B cell (primary cell): Measurements from ENCODE around the gene RNF126. TPM values are rescaled to one million over a fixed set of nuclear protein-coding genes. Genes with fewer than 3 reads are reported as not detected.

Experiments
- ATAC-seq: fragments of 200-7000 bp; cut with Tn5 transposase; one replicate; pipeline ENCODE4 v1.10.0; 2021; ENCODE audit warnings: low read depth, mild to moderate bottlenecking, moderate number of reproducible peaks, moderate library complexity
- CTCF ChIA-PET: fragments of 350-600 bp; sonication (Branson Sonifier 250); formaldehyde crosslinking; loops from one replicate; lab custom pipeline; 2021; ENCODE audit warnings: antibody characterized with exemption, inconsistent platforms; lab: Charles Lee
- POLR2A ChIA-PET: fragments of 350-600 bp; sonication (Branson Sonifier 250); formaldehyde crosslinking; loops from one replicate; lab custom pipeline; 2021; ENCODE audit warnings: antibody characterized with exemption; lab: Charles Lee
- DNase-seq: peaks from one replicate; pipeline ENCODE4 v3.0.0; 2013
- H2AFZ ChIP-seq: 2 replicates; pipeline ENCODE4 v1.6.1; 2012; ENCODE audit warnings: mild to moderate bottlenecking, low read depth, low read length; ENCODE audit not compliant: insufficient read depth, poor library complexity, severe bottlenecking
- H3K27ac ChIP-seq, 2 donors: 1 replicate in 1 of 2; 2 replicates in 1 of 2; pipeline ENCODE4 v1.5.1; 2012 to 2013; ENCODE audit warnings: low read length in 2 of 2, mild to moderate bottlenecking in 2 of 2, moderate library complexity in 1 of 2
- H3K27me3 ChIP-seq, 4 experiments: fragments of 200-600 bp in 1 of 4; sonication (generic) in 1 of 4; replicated peaks in 1 of 4; 1 replicate in 2 of 4; 2 replicates in 2 of 4; pipeline versions ENCODE4 v1.6.1 to v1.7.0; 2013 to 2016; ENCODE audit warnings: low read length in 3 of 4, mild to moderate bottlenecking in 2 of 4, mixed read lengths in 1 of 4, moderate library complexity in 1 of 4; ENCODE audit not compliant: insufficient read depth in 4 of 4, control insufficient read depth in 3 of 4; ENCODE audit errors: control extremely low read depth in 1 of 4
- H3K36me3 ChIP-seq, 2 experiments: replicated peaks in 1 of 2; 1 replicate in 1 of 2; 2 replicates in 1 of 2; pipeline versions ENCODE4 v1.6.1 to v1.7.1; 2013; ENCODE audit warnings: low read length in 1 of 2; ENCODE audit not compliant: insufficient read depth in 2 of 2, control insufficient read depth in 1 of 2; ENCODE audit errors: control extremely low read depth in 1 of 2, extremely low read depth in 1 of 2
- H3K4me1 ChIP-seq, 2 donors: fragments of 200-600 bp in 1 of 2; sonication (generic) in 1 of 2; 1 replicate in 1 of 2; 2 replicates in 1 of 2; pipeline versions ENCODE4 v1.5.1 to v1.6.1; 2013 to 2017; ENCODE audit warnings: low read length in 2 of 2; ENCODE audit not compliant: control insufficient read depth in 2 of 2, insufficient read depth in 2 of 2
- H3K4me2 ChIP-seq: replicated peaks from 2 replicates; pipeline ENCODE3; 2012; ENCODE audit warnings: mild to moderate bottlenecking, low read depth, low read length; ENCODE audit not compliant: poor library complexity, severe bottlenecking
- H3K4me3 ChIP-seq, 5 experiments: fragments of 200-600 bp in 1 of 5; sonication (generic) in 1 of 5; 1 replicate in 3 of 5; 2 replicates in 2 of 5; pipeline versions ENCODE4 v1.5.1 to v1.7.0; 2011 to 2016; ENCODE audit warnings: low read length in 4 of 5, mild to moderate bottlenecking in 4 of 5, low read depth in 2 of 5, control low read depth in 1 of 5, moderate library complexity in 1 of 5; ENCODE audit not compliant: insufficient read depth in 1 of 5; ENCODE audit errors: control extremely low read depth in 1 of 5, extremely low read depth in 1 of 5
- H3K79me2 ChIP-seq: fragments of 200-600 bp; sonication (generic); one replicate; pipeline ENCODE4 v1.6.0; 2016; ENCODE audit warnings: low read length; ENCODE audit not compliant: control insufficient read depth, insufficient read depth
- H3K9ac ChIP-seq: fragments of 200-600 bp; sonication (generic); 2 replicates; pipeline ENCODE4 v1.6.1; 2017; ENCODE audit warnings: mild to moderate bottlenecking, low read length, moderate library complexity
- H3K9me3 ChIP-seq, 3 donors: one replicate each; pipeline versions ENCODE4 v1.6.1 to v1.7.1; 2013; ENCODE audit warnings: low read length in 2 of 3; ENCODE audit not compliant: control insufficient read depth in 2 of 3, insufficient read depth in 1 of 3; ENCODE audit errors: control extremely low read depth in 1 of 3
- H4K20me1 ChIP-seq: 2 replicates; pipeline ENCODE4 v1.6.0; 2012; ENCODE audit warnings: mild to moderate bottlenecking, low read length; ENCODE audit not compliant: insufficient read depth, control insufficient read depth, poor library complexity, severe bottlenecking
- H3K27ac Mint-ChIP-seq: one replicate; pipeline ENCODE4 v1.8.0; 2021; ENCODE audit warnings: mixed read lengths
- H3K27me3 Mint-ChIP-seq: one replicate; pipeline ENCODE4 v1.8.0; 2021; ENCODE audit warnings: mixed read lengths
- H3K4me1 Mint-ChIP-seq: one replicate; pipeline ENCODE4 v1.8.0; 2021; ENCODE audit warnings: mixed read lengths
- H3K4me3 Mint-ChIP-seq: one replicate; pipeline ENCODE4 v1.8.0; 2021; ENCODE audit warnings: mixed read lengths
- H3K9me3 Mint-ChIP-seq: one replicate; pipeline ENCODE4 v1.8.0; 2022; ENCODE audit warnings: mixed read lengths; ENCODE audit not compliant: insufficient read depth
- CTCF ChIP-seq: fragments of 200-600 bp; IDR thresholded peaks from one replicate; pipeline ENCODE4 v1.8.0; 2022; ENCODE audit warnings: antibody characterized with exemption, mild to moderate bottlenecking
- EZH2 ChIP-seq: IDR thresholded peaks from 2 replicates; pipeline ENCODE4 v1.6.1; 2012; ENCODE audit warnings: borderline replicate concordance, low read depth, mild to moderate bottlenecking, moderate library complexity, low read length; ENCODE audit not compliant: insufficient read depth, poor library complexity, severe bottlenecking
- WGBS: methylation state at CpG from one replicate; pipeline ENCODE4 v1.1.5; 2013; ENCODE audit warnings: missing lambda C conversion rate; ENCODE audit not compliant: insufficient coverage; 5-methylcytosine and 5-hydroxymethylcytosine counted together
- intact Hi-C: fragments of 100-400 bp; cut with micrococcal nuclease; formaldehyde crosslinking; loops from one replicate; pipeline ENCODE4 v1.10.0; 2022
- polyA plus RNA-seq: library from polyadenylated mRNA; depleted of rRNA; stranded (reverse); fragments of >200 nt; gene quantifications from 2 replicates; pipeline ENCODE4 v1.2.3, GENCODE V29; 2012
- total RNA-seq, 2 donors: library from RNA; stranded (reverse); fragments of 120-200 nt in 1 of 2; gene quantifications; 1 replicate in 1 of 2; 2 replicates in 1 of 2; pipeline versions ENCODE4 v1.2.3 to v1.2.4, GENCODE V29; 2013 to 2022

The RNF126 gene
- total and polyA plus RNA-seq, 2 donors (not counting 1 experiment from before 2014, with no cell fraction given), result 74.3 to 118 TPM

GRCh38 chr19:679418-680286 is 16.6 kb upstream of the RNF126 start:
- intact Hi-C loops, result loop anchor here (1.0 kb wide), 3 partner anchors 16 to 107 kb away; partner anchors contain the start of genes BSG, POLRMT and RNF126
- Histone ChIP-seq H3K4me2 (peak overlapping the region; percentile 98), H3K4me1 (peaks cover 13 to 26% of the 10 kb centered on the region in 2 donors), H3K9me3 (peaks cover 0 to 30% (median 0%) of the 10 kb centered on the region in 3 donors), H3K27me3 (peaks cover 0 to 28% (median 7%) of the 10 kb centered on the region in 4 experiments), H3K9ac (peak overlapping the region; percentile 71), H4K20me1 (peaks cover 19% of the 10 kb centered on the region), H3K27ac (peak overlapping the region in 1 of 2 donors; percentile 49), H2AFZ (peak overlapping the region; percentile 71), H3K79me2 (no peaks in the 10 kb centered on the region), H3K4me3 (peak overlapping the region in 4 of 5 experiments; percentile 45 to 72 (median 56)), H3K36me3 (no peaks in the 10 kb centered on the region)
- no peak overlapping the region for H3K27ac Mint-ChIP-seq
- WGBS, result 5% methylated on average over 57 of the region's 69 CpGs
- ATAC-seq, result no peak
- no peaks in the 10 kb centered on the region for H3K9me3 Mint-ChIP-seq
- H3K4me3 Mint-ChIP-seq, result peak overlapping the region; percentile 96
- H3K27me3 Mint-ChIP-seq, result peaks cover 8% of the 10 kb centered on the region
- DNase-seq, result peak; percentile 68
- ChIA-PET POLR2A (interaction anchor here (0.5 to 0.8 kb wide), 2 partner anchors 242 to 503 kb away, joined by 3 to 6 read pairs; no protein-coding TSS in a partner anchor), CTCF (interaction anchor here (1.1 to 2.2 kb wide), 2 partner anchors 17 to 95 kb away, joined by 5 to 8 read pairs; partner anchors contain the start of gene RNF126)
- H3K4me1 Mint-ChIP-seq, result peaks cover 12% of the 10 kb centered on the region
- TF ChIP-seq CTCF (no peak), EZH2 (no peak)
